Measurements from ENCODE around the gene PTPRN2.

DNA sequence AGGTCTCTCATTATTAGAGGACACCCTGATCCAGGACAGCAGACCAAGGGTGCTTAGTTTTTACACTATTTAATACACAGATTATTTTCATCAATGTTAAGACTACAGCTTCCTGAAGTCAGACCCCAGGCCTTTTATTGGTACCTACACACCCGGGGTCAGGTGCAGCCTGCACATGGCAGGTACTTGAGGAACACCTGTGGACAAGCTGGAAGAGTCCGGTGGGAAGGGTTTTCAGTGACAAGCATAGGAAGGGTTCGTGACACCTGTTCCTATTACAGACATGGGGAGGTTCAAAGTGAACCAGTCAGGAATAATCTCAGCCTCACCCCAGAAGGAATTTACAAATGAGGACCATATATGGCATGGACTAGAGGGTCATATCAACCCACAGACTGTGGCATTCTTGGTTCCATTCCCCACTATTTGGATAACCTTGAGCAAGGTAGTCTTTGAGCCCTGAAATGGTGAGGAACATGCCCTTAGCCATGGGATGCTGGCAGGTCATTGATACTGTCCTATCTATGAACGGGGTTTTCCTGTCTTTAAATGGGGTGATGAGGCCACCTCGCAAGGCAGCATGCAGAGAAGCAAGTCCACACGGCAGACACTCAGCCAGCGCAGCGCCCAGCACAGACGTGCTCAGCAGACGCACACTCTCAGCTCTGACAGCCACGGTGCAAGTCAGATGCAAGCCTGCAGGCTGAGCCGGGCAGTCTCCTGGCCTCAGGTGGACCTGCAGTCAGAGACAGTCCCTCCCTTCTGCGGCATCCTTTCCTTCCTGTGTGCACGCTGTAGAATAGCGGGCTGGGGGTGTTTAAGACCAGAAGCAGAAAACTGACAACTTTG is 624.9 kb downstream of the PTPRN2 start:
- TF ChIP-seq, protein P1, sequence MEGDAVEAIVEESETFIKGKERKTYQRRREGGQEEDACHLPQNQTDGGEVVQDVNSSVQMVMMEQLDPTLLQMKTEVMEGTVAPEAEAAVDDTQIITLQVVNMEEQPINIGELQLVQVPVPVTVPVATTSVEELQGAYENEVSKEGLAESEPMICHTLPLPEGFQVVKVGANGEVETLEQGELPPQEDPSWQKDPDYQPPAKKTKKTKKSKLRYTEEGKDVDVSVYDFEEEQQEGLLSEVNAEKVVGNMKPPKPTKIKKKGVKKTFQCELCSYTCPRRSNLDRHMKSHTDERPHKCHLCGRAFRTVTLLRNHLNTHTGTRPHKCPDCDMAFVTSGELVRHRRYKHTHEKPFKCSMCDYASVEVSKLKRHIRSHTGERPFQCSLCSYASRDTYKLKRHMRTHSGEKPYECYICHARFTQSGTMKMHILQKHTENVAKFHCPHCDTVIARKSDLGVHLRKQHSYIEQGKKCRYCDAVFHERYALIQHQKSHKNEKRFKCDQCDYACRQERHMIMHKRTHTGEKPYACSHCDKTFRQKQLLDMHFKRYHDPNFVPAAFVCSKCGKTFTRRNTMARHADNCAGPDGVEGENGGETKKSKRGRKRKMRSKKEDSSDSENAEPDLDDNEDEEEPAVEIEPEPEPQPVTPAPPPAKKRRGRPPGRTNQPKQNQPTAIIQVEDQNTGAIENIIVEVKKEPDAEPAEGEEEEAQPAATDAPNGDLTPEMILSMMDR (IDR thresholded peaks at IDR 0.05) = no peak
- no peak for TF ChIP-seq POLR2A (IDR thresholded peaks at IDR 0.05)
